ENCODE results near the gene FAM3D.

Gene FAM3D

DNA sequence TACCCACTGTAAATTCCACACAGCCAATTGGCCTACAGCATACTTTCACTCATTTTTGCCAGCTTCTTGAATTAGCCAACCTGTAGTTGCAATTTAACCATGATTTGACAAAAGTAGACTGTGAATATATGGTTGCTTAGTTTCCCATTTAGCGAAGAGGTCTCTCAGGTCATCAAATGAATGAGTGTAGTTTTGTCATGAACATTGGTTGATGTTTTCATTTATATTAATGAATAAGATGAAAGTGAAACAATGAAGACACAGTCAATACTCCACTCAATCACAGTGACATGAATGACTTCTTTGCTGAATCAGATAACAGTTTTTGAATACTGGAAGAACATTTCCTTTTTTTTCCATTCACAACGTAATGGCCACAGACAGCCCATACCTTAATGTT lies 15.3 kb upstream of the FAM3D start:
- no peak overlapping the region for H3K27ac ChIP-seq (ENCODE audit: extremely low read depth, low read depth, low read length)
- ChIA-PET CTCF (interaction anchor here (0.5 kb wide), 1 partner anchor 568 kb away, joined by 3 read pairs; no protein-coding TSS in a partner anchor), POLR2A (no interaction called here)
- TF ChIP-seq ZNF449 (tag by site-specific recombination; IDR thresholded peaks at IDR 0.05) (no peak), BCL6B (tag by site-specific recombination; IDR thresholded peaks at IDR 0.05) (no peak), ZNF239 (tag by site-specific recombination; IDR thresholded peaks at IDR 0.05) (no peak), ZNF530 (tag by site-specific recombination; IDR thresholded peaks at IDR 0.05; ENCODE audit: low read depth) (no peak), ZNF677 (tag by site-specific recombination; IDR thresholded peaks at IDR 0.05) (no peak), ZFP69B (tag by site-specific recombination; IDR thresholded peaks at IDR 0.05) (no peak), ZNF121 (tag by site-specific recombination; IDR thresholded peaks at IDR 0.05) (no peak), ZNF169 (tag by site-specific recombination; IDR thresholded peaks at IDR 0.05) (no peak), BCL11B (tag by site-specific recombination; IDR thresholded peaks at IDR 0.05; ENCODE audit: low read depth) (no peak), MYNN (tag by site-specific recombination; IDR thresholded peaks at IDR 0.05; ENCODE audit: borderline replicate concordance) (no peak), PATZ1 (tag by site-specific recombination; IDR thresholded peaks at IDR 0.05) (no peak), ZNF114 (tag by site-specific recombination; IDR thresholded peaks at IDR 0.05) (no peak), ZNF76 (tag by site-specific recombination; IDR thresholded peaks at IDR 0.05; ENCODE audit: borderline replicate concordance, low read depth) (no peak), SP2 (tag by site-specific recombination; IDR thresholded peaks at IDR 0.05) (no peak)
- TF ChIP-seq, protein P1, sequence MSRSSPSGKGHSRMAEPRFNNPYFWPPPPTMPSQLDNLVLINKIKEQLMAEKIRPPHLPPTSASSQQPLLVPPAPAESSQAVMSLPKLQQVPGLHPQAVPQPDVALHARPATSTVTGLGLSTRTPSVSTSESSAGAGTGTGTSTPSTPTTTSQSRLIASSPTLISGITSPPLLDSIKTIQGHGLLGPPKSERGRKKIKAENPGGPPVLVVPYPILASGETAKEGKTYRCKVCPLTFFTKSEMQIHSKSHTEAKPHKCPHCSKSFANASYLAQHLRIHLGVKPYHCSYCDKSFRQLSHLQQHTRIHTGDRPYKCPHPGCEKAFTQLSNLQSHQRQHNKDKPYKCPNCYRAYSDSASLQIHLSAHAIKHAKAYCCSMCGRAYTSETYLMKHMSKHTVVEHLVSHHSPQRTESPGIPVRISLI (tag by site-specific recombination; IDR thresholded peaks at IDR 0.05), result no peak
- TF ChIP-seq, protein P2, sequence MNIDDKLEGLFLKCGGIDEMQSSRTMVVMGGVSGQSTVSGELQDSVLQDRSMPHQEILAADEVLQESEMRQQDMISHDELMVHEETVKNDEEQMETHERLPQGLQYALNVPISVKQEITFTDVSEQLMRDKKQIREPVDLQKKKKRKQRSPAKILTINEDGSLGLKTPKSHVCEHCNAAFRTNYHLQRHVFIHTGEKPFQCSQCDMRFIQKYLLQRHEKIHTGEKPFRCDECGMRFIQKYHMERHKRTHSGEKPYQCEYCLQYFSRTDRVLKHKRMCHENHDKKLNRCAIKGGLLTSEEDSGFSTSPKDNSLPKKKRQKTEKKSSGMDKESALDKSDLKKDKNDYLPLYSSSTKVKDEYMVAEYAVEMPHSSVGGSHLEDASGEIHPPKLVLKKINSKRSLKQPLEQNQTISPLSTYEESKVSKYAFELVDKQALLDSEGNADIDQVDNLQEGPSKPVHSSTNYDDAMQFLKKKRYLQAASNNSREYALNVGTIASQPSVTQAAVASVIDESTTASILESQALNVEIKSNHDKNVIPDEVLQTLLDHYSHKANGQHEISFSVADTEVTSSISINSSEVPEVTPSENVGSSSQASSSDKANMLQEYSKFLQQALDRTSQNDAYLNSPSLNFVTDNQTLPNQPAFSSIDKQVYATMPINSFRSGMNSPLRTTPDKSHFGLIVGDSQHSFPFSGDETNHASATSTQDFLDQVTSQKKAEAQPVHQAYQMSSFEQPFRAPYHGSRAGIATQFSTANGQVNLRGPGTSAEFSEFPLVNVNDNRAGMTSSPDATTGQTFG (tag by site-specific recombination; IDR thresholded peaks at IDR 0.05; ENCODE audit: borderline replicate concordance), result no peak
- H3K36me3 ChIP-seq (ENCODE audit: control insufficient read depth in 2 of 2, insufficient read depth in 1 of 2, low read length in 2 of 2), result no peaks in the 10 kb centered on the region
- H3K9me3 ChIP-seq (ENCODE audit: control insufficient read depth, insufficient read depth, low read depth, low read length), result no peaks in the 10 kb centered on the region
- no peaks in the 10 kb centered on the region for H3K4me1 ChIP-seq (ENCODE audit: control insufficient read depth, insufficient read depth, low read length)
- no peak overlapping the region for H3K4me3 ChIP-seq (ENCODE audit: low read depth, low read length)

GRCh38 chr3:58680879-58681525 lies 14.4 kb upstream of the FAM3D start:
- Histone ChIP-seq H3K4me3 (ENCODE audit: low read depth, low read length) (no peak overlapping the region), H3K36me3 (ENCODE audit: control insufficient read depth in 2 of 2, insufficient read depth in 1 of 2, low read length in 2 of 2) (no peaks in the 10 kb centered on the region), H3K4me1 (ENCODE audit: control insufficient read depth, insufficient read depth, low read length) (no peaks in the 10 kb centered on the region), H3K27ac (ENCODE audit: extremely low read depth, low read depth, low read length) (no peak overlapping the region), H3K9me3 (ENCODE audit: control insufficient read depth, insufficient read depth, low read depth, low read length) (no peaks in the 10 kb centered on the region)
- ChIA-PET POLR2A (no interaction called here), CTCF (no interaction called here)
- TF ChIP-seq, protein P3, sequence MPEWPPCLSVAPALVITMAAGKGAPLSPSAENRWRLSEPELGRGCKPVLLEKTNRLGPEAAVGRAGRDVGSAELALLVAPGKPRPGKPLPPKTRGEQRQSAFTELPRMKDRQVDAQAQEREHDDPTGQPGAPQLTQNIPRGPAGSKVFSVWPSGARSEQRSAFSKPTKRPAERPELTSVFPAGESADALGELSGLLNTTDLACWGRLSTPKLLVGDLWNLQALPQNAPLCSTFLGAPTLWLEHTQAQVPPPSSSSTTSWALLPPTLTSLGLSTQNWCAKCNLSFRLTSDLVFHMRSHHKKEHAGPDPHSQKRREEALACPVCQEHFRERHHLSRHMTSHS (tag by site-specific recombination; IDR thresholded peaks at IDR 0.05), result no peak
- TF ChIP-seq KLF17 (tag by site-specific recombination; IDR thresholded peaks at IDR 0.05) (no peak), ZNF311 (tag by site-specific recombination; IDR thresholded peaks at IDR 0.05; ENCODE audit: borderline replicate concordance) (no peak), SP7 (tag by site-specific recombination; IDR thresholded peaks at IDR 0.05) (no peak), SCRT2 (tag by site-specific recombination; IDR thresholded peaks at IDR 0.05) (no peak), ZSCAN23 (tag by site-specific recombination; IDR thresholded peaks at IDR 0.05) (no peak), ZNF660 (tag by site-specific recombination; IDR thresholded peaks at IDR 0.05) (no peak), ZNF596 (tag by site-specific recombination; IDR thresholded peaks at IDR 0.05) (no peak), ZNF335 (tag by site-specific recombination; conservative IDR thresholded peaks at IDR 0.05) (no peak), RBAK (tag by site-specific recombination; IDR thresholded peaks at IDR 0.05) (no peak)
